Measurements from ENCODE around the gene GRAMD1A. TPM values are rescaled to one million over a fixed set of nuclear protein-coding genes. Genes with fewer than 3 reads are reported as not detected.

The GRAMD1A gene
- total and polyA plus RNA-seq, 9 of the 15 experiments (the other 6 are each of a cell fraction or from before 2014, with no cell fraction given), result 1.4 to 63.8 (median 38.5) TPM

DNA sequence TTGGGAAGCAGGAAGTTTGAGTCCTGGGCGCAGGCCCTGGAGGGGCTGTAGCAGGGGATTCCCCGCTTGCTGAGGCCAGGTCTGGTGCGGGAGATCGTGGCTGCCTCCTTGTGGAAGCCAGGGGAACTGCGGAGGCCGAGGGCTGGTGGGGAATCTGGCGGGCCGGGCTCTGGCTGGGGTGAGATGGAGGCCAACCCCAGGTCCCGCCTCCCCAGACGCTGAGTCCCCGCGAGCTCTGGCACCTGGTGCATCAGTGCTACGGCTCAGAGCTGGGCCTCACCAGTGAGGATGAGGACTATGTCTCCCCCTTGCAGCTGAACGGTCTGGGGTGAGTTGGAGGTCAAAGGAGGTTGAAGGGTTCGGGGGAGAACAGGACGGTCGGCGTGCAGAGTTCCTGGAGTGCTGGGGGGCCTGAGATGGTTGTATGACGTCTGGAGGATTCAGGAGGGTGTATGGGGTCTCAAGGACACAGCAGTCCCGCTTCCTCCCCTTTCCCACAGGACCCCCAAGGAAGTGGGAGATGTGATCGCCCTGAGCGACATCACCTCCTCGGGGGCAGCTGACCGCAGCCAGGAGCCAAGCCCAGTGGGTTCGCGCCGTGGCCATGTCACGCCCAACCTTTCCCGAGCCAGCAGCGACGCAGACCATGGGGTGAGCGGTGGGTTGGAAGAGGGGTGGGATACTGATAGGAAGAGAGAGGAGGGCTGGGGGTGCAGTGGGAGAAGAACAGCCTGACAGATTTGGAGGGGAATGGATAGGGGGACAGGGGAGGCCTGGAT, 13.1 kb downstream of the GRAMD1A start (continued):
- TF ChIP-seq, protein P1, sequence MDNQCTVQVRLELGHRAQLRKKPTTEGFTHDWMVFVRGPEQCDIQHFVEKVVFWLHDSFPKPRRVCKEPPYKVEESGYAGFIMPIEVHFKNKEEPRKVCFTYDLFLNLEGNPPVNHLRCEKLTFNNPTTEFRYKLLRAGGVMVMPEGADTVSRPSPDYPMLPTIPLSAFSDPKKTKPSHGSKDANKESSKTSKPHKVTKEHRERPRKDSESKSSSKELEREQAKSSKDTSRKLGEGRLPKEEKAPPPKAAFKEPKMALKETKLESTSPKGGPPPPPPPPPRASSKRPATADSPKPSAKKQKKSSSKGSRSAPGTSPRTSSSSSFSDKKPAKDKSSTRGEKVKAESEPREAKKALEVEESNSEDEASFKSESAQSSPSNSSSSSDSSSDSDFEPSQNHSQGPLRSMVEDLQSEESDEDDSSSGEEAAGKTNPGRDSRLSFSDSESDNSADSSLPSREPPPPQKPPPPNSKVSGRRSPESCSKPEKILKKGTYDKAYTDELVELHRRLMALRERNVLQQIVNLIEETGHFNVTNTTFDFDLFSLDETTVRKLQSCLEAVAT (IDR thresholded peaks at IDR 0.05), result 0 out of 4 replicates have a peak, but pooled peaks of 1 of the 2 experiments have one; percentile 39
- TF ChIP-seq SAFB2 (IDR thresholded peaks at IDR 0.05; ENCODE audit: borderline replicate concordance, low read depth, low read length, severe bottlenecking) (no peak), NR2F6 (CRISPR knock-in tag; IDR thresholded peaks at IDR 0.05) (no peak), NFE2 (IDR thresholded peaks at IDR 0.05; ENCODE audit: low read depth) (no peak), FOXM1 (IDR thresholded peaks at IDR 0.05; ENCODE audit: low read depth) (no peak), FOXM1 (CRISPR knock-in tag; IDR thresholded peaks at IDR 0.05; ENCODE audit: low read depth) (no peak), ELF4 (CRISPR knock-in tag; IDR thresholded peaks at IDR 0.05) (0 out of 2 replicates have a peak, but pooled peaks have one; percentile 6), ZNF24 (IDR thresholded peaks at IDR 0.05) (no peak), HCFC1 (IDR thresholded peaks at IDR 0.05; ENCODE audit: low read depth, low read length) (peak; percentile 27; the same call in 1 of the 2 replicates), DIDO1 (tag; IDR thresholded peaks at IDR 0.05; ENCODE audit: low read depth) (no peak), DNMT1 (IDR thresholded peaks at IDR 0.05) (no peak), HDGF (IDR thresholded peaks at IDR 0.05) (no peak), SOX6 (IDR thresholded peaks at IDR 0.05) (no peak), TRIM24 (IDR thresholded peaks at IDR 0.05) (no peak), TCF7 (IDR thresholded peaks at IDR 0.05; ENCODE audit: borderline replicate concordance) (no peak), HLTF (IDR thresholded peaks at IDR 0.05) (no peak), ARID1B (IDR thresholded peaks at IDR 0.05) (no peak), POLR2AphosphoS2 (IDR thresholded peaks at IDR 0.05; ENCODE audit: low read length) (peak; percentile 87), PRPF4 (IDR thresholded peaks at IDR 0.05; ENCODE audit: insufficient read depth, low read depth, low read length, poor library complexity, severe bottlenecking) (no peak)
- TF ChIP-seq, protein P2, sequence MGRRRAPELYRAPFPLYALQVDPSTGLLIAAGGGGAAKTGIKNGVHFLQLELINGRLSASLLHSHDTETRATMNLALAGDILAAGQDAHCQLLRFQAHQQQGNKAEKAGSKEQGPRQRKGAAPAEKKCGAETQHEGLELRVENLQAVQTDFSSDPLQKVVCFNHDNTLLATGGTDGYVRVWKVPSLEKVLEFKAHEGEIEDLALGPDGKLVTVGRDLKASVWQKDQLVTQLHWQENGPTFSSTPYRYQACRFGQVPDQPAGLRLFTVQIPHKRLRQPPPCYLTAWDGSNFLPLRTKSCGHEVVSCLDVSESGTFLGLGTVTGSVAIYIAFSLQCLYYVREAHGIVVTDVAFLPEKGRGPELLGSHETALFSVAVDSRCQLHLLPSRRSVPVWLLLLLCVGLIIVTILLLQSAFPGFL (CRISPR knock-in tag; IDR thresholded peaks at IDR 0.05), result no peak
- TF ChIP-seq, protein P3, sequence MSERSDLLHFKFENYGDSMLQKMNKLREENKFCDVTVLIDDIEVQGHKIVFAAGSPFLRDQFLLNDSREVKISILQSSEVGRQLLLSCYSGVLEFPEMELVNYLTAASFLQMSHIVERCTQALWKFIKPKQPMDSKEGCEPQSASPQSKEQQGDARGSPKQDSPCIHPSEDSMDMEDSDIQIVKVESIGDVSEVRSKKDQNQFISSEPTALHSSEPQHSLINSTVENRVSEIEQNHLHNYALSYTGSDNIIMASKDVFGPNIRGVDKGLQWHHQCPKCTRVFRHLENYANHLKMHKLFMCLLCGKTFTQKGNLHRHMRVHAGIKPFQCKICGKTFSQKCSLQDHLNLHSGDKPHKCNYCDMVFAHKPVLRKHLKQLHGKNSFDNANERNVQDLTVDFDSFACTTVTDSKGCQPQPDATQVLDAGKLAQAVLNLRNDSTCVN (CRISPR knock-in tag; IDR thresholded peaks at IDR 0.05), result no peak
- TF ChIP-seq, protein P4, sequence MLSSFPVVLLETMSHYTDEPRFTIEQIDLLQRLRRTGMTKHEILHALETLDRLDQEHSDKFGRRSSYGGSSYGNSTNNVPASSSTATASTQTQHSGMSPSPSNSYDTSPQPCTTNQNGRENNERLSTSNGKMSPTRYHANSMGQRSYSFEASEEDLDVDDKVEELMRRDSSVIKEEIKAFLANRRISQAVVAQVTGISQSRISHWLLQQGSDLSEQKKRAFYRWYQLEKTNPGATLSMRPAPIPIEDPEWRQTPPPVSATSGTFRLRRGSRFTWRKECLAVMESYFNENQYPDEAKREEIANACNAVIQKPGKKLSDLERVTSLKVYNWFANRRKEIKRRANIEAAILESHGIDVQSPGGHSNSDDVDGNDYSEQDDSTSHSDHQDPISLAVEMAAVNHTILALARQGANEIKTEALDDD (IDR thresholded peaks at IDR 0.05), result no peak
- TF ChIP-seq, protein P5, sequence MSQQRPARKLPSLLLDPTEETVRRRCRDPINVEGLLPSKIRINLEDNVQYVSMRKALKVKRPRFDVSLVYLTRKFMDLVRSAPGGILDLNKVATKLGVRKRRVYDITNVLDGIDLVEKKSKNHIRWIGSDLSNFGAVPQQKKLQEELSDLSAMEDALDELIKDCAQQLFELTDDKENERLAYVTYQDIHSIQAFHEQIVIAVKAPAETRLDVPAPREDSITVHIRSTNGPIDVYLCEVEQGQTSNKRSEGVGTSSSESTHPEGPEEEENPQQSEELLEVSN (IDR thresholded peaks at IDR 0.05; ENCODE audit: borderline replicate concordance in 1 of 2, extremely low read depth in 1 of 2, insufficient read depth in 1 of 2, insufficient read length in 1 of 2, low read depth in 1 of 2, low read length in 1 of 2, poor library complexity in 1 of 2, severe bottlenecking in 1 of 2), result peak in 1 of 2 experiments; percentile 14
